ENCODE measurements around the gene IQSEC3.
"Not testable (repeated sequence)": the region's sequence is repeated elsewhere in the genome, so short reads cannot be mapped to it uniquely, and the experiment has no call there.

Gene IQSEC3

DNA sequence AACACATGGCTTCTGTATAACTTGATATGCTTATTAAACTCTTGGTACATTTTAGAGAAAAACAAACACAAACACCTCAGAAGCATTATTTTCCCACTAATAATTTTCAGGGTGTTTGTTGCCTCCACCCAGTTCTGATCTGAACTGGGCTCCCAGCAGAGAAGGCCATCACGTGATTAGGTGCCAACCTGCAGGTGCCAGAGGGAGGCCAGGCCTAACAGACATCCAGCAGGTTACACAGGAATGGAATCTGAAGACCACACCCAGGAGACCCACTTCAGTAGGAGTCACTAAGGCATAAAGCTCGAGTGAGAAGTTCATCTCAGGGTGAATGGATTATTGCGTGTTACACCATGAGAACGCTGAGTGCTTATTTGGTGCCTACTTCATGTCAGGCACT lies 138.5 kb downstream of the IQSEC3 start:
- no peak for DNase-seq

DNA sequence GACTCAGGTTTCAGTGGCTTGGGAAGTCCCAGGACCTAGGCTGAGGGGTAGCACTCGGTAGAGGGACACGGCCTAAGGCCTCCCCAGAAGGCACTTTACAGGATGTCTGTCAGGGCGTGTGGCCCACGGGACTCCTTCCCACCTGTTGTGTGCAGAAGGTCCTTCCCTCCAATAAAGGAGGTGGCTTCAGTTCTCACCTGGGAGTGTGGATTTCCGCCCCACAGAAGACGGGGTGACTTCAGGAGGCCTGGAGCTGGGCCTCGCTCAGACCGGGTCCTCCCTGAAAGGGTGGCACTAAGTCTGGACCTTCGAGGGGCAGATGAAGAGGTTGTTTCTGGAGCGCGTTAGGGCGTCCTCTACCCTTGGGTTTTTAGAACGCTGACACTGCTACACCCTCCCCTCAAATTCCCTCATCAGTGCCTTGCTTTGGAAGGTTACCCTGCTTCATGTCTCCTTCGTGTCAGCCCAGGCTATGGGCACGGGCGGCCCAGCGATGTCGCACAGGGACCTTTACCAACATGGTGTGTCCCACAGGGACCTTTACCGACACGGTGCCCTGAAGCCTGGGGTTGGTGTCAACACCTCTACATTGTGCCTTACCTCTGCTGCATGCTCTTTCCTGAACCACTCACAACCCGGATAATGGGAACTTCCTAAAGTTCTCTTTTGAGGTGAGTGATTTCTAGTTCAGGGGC lies 140.3 kb downstream of the IQSEC3 start:
- no peak for DNase-seq

DNA sequence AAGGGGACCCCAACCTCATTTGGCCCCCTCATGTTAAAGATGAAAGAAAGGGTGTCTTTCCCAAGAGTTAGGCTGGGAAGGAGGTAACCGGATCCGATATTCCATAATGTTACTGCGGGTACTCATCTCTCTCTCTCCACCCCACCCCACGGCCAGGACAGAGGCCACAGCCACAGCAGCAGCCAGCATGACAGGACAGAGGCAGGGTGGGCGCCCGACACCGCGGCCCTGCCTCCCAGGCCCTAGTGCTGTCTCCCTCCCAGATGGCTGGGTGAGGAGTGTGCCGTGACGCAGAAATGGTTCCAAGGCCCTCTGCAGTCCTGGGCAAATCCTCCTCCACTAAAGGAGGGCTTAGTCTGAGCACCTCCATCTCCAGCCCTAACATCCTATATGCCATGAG lies 141.2 kb downstream of the IQSEC3 start:
- no peak for DNase-seq

DNA sequence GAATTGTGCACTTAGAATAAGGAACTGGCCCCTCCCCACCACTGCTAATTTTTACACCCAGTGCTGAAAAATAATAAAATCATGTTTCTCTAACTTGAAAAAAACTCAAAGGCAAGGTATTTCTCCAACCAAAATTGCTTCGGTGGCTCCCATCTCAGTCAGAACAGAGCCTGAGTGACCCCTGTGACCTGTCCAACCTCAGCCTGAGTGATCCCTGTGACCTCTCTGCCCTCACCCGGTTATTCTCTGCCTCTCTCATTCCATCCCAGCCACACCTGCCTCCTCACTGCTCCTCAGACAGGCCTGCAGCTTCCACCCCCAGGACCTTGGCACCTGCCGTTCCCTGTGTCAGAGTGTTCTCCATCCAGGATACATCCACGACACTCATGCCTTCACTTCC lies 142.2 kb downstream of the IQSEC3 start:
- no peak for DNase-seq

DNA sequence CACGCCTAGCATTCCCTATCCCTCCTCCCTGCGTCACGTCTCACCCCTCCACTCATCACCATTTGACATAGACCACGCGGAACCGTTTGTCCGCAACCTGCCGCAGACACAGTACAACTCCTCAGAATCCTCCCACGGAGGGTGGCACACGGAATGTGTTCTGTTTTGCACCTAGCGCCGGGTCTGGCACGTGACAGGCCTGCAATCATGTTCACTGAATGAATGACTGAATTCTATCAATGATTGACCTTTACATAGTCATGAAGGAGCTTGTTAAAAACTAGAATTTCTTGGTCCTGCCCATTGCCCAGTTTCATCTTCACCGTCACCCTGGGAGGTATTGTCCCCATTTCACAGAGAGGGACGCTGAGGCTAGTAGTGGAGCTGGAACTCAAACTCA lies 142.7 kb downstream of the IQSEC3 start:
- DNase-seq = no peak

DNA sequence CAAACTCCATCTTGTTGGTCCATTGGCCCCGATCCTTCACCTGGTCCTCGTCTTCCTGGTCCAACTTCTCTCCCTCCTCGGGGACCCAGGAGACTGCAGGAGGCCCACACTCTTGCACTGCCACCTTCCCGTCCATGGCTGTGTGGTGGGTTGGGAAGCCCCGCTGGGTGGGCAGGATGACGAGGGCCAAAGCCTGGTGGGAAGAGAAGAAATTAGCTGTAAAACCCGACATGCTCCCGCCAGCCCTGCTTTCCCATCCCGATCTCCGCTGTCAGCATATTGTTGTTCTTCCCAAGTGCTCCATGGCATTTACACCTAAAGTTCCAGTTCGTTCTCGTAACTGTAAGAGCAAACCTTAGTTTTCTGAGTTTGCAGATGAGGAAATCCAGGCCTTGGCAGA lies 143.3 kb downstream of the IQSEC3 start:
- no peak for DNase-seq

DNA sequence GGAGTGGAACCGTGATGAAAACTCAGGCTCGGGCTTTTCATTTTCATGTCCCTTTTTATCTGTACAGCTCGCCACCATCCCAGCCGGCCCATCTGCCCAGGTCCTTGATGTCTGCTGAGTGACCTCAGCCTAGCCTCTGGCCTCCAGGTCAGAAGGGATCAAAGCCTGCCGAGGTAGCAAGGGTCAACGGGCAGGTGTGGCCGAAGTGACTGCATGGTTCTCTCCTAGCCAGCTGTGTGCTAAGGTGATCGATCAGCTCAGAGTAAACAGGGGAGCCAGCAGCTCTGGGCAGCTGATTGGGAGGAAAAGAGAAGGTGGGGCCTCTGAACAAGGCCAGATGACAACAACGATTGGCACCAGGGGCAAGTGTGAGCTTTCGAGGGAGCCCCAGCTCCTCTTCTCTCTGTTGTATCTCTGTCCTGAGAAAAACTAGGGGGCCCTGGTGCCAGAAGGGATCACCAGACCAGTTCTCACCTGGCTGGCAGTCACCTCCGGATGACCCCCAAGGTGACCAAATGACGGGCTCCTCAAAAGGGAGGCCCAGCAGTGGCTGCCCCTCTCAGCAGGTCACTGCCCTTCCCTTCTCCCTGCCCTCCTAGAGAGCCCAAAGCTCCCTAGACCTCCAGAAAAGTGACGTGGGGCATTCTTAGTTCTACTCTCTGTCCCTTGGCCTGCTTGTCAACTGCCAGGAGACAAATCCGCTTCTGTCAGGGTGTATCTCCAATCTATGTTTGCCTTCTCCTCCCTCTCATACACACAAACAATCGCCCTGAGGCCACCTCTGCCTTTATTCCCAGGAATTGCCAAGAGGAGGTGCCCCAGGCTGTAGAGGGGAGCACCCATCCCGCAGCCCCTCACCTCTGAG lies 143.9 kb downstream of the IQSEC3 start:
- no peak for DNase-seq

DNA sequence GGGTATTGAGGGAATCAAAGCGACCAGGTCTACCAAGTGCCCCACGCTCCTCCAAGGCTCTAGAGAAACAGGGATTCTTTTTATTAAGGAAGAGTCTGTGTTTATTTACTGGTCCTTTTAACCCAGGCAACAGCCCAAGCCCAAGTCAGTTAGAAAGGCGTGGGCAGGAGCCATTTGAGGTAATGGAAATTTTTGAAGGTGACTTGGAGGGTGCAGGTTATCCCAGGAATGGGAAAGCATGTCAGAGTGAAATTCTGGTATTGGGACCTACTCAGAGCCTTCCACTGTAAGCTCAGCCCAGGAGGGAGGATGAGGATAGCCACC lies 144.5 kb downstream of the IQSEC3 start:
- DNase-seq = no peak

DNA sequence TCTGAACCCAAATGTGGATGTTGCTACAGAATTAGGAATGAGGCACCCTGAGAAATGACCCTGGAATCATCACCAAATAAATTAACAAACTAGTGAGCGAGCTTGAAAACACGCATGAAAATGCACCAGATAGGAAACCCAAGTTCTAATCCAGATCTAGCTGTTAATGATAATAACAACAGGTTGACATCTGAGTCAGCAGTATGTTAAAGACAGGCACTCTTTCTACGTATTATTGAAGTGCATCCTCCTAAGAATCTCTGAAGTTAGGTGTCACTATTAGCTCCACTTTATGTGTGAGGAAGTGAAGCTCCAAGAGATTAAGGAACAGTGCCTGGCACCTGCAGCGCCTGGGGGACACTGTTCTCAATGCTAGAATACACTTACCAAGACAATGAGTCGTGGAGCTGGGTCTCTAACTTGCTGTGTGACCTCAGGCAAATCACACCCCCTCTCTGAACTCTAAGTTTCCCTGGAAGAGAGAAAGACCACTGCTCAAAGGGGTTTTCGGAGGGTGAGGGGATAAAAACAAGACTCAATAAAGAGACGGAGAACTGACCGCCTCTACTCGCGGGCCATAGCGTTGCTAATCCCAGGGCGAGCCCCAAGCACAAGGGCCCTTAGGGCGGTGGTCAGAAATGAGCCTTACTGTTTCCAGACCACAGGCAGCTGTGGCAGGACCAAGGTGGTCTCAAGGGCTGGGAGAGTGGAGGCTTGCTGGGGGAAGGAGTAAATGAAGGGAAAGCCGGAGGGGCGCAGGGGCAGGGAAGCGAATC lies 145.3 kb downstream of the IQSEC3 start:
- DNase-seq = no peak

DNA sequence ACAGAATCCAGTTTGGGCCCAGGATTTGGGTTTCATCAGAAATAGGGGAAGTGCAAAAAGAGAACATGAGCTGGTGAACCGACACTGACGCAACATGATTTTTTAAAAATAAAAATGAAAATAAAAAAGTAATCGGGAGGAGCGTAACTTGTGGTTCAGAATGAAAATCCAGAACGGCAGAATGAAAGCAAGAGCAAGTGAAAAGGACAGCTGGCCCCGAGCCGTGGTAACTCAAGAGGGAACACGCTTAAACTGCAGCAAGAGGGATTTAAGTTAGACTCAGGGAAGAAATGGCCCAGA lies 145.8 kb downstream of the IQSEC3 start:
- no peak for DNase-seq

DNA sequence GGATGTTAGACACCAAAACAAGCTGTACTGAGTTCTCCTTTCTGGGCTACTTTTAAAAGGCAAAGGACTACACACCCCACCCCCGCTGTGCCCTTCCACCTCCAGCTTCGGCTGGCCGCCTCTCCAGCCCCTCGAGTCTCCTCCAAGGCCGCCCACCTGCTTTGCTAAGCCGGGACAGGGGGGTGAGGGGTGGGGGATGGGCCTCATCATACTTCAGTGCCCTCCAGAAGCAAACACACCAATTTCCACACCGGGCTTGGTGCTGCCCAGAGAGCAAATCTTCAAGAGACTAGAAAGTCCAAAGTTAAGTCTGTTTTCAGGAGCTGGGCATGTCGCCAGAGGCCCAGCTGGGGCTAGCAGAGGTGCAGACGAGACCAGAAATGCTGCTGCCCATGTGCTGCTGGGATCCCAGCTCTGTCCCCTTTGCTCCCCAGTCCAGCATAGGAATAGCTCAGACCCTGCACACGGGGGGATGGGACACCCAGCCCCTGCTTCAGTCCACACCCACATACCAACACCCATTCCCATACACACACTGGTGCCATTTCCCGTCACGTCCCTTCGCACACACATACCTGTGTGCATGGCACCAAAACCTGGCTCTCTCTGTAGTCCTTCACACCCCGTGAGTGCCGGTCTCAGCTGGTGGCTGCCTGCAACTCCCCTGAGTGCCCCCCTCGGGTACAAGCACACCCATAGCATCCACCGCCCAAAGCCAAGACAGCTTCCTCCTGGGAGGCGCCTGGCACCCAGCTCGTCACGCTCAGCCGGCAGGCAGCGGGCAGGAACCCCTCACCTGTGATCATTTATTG lies 146.4 kb downstream of the IQSEC3 start:
- no peak for DNase-seq

DNA sequence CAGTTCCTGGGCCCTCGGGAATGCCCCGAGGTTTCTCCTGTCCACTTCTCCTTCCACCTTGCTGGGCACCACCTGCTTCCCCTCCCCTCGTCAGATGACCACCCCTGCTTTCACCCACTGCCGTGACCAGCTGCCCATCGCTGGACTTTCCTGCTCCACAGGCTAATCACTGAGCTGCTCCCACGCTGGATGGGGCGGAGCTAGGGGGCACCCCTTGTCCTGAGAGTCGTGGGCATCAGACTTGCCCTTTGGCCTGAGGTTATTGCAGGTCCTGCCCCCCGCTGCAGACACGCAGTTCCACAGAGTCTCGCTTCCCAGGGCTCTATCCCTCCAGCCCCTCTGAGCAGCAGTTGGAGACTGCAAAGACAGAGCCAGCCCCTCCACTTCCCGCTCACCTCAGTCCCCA lies 147.0 kb downstream of the IQSEC3 start:
- no peak for DNase-seq

DNA sequence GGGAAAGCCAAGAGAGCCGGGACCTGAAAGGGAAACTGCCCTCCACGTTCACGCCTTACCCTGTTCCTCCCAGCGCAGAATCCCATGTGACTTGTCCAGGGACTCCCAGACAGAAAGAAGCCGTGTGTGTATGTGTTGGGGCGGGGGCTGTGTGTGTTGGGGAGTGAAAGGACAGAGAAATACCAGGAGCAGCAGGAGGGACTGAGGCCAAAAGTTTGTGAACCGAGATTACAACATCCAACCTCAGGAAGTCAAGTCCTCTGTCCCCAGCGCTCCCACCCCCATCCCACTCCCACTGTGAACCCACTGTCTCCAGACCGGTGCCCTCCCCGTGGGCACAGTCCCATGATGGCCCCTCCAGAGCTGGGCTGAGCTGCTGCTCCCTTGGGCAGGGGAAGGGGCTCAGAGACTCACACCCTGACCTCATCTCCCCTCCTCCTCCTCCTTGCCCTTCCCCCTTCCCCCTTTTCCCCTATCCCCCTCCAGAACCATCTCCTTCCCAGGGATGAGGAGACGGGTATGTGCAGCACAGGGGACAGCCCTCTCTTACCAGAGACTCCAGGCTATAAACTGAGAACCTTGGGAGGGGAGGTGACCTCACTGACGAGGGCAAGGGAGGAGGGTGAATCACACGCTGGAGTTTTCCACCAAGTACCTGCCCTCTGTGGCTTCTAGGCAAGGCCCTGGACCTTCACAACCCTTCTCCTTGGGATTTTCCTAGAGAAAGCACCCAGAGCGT lies 147.6 kb downstream of the IQSEC3 start, which contains the start of gene SLC6A12:
Gene SLC6A12 (minus strand): TSS at position 155 of the 739 bp plus-strand sequence. CDS start 4,171 bp downstream, outside the sequence.
- DNase-seq = no peak

DNA sequence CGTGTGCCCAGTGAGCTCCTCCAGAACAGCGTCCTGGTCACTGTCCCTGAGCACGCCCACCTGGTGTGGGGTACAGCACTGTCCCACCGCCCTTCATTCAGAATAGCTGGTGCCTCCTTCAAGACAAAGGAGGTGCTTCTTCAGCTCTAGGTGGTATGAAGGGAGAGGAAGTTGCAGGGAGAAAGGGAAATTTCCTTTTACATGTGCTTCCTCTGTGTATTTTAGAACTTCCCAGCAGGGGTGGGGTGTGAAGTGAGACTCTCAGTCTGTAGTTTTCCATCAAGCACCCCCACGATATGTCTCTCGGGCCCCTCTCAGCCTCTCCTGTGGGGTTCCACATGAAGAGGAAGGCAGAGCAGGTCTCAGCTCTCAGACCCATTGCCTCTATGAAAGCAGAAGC lies 148.5 kb downstream of the IQSEC3 start:
- DNase-seq = no peak

DNA sequence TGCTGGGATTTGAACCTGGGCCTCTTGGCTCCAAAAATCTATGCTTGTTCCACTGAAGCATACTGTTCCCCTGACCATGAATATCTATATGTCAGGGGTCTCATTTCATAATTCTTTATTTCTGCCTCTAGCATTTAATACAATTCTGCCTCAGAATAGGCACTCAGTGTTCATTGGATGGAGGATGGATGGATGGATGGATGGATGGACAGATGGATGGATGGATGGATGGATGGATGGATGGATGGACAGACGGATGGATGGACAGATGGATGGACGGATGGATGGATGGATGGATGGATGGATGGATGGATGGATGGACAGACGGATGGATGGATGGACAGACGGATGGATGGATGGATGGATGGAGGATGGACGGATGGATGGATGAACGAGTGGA lies 150.5 kb downstream of the IQSEC3 start:
- DNase-seq = not testable (repeated sequence)

DNA sequence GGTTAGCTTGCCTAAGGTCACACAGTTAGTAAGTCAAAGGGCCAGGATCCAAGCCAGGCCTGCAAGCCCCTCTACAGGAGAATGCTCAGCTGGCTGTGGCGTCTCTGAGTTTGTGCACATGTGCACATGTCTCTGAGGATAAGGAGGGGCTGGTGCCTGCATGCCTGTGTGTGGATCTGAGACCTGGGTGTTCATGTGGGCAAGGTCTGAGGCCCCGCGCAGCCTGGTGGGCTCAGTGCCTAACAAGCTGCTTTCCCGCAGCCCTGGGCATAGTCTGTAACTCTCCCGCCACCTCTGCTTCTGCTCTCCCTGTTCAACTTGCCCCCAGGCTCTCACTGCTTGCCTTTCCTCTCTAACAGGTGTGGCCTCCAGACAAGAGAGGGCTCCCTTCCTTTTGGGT lies 151.7 kb downstream of the IQSEC3 start:
- no peak for DNase-seq

DNA sequence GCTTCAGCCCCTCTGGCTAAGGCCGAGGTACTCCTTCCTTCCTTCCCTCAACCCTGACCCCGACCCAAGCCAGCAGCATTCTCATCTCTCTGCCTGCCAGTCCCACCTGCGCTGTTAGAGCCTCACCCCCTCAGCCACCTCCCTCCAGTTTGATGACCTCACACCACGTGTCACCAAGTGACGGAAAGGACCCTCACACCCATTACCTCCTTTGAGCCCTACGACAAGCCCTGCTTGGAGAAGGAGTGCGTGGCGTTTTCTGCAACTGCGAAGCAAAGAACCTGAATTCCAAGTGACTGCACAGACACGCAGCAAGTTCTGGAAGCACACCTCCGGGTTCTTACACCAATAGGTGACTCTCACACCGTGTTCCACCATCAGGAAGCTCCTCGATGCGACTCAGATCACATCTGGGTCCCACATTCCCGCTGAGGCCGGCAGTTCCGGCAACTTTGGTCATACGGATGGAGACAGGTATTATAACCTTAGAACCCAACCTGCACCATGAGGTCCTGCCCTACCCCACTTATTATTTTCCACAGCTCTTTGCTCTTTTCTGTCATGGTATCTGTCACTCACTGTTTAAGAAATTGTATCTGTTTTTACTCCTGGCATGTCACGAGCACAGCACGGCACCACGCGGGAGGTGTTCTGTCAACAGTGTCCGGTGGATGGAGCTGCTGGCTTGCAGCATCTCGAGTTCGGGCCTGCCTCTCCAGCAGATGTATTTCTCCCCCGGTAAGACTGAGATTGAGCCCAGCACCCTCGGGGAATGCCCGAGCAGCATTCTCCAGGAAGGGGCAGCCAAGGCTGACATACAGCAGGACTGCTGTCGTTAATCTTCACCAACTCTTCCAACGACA lies 152.4 kb downstream of the IQSEC3 start:
- DNase-seq = no peak

DNA sequence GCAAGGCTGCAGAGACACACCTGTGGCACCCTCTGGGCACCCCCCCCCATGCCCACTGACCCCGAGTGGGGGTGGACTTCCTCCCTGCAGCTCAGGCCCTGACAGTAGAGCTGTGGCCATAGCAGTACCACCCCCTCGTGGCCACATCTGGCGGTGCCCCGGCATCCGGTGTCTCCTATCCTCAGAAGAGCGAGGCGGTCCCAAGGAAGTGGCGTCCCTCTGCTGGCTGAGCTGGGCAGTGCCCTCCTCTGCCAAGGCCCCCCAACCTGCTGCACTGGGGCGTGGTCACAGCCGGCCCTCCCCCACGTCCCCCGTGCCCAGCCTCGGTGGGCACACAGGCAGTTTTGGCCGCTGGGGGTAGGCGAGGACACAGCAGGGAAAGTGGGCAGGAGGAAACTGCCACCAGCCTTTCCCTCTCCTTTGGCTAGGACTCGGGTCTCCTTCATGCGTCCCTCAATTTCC lies 153.4 kb downstream of the IQSEC3 start:
- peak; percentile 46 for DNase-seq

DNA sequence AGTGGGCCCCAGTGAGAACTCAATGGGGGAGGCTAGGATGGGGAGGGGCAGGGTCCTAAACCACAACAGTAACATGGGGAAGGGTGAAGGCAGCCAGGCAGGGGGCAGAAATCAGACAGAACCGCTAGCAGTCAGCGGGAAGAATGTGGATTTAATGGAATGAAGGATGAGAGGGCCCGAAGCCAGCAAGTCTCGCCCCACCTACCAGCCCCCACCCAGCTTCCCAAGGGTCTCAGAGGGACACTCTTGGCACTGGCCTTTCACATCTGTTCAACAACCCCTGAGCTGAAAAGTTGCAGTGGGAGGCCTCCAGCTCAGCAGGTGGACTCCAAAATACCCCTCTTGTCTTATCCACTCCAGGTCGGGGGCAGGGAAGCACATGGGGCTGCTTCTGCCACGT lies 153.9 kb downstream of the IQSEC3 start:
- DNase-seq = no peak

DNA sequence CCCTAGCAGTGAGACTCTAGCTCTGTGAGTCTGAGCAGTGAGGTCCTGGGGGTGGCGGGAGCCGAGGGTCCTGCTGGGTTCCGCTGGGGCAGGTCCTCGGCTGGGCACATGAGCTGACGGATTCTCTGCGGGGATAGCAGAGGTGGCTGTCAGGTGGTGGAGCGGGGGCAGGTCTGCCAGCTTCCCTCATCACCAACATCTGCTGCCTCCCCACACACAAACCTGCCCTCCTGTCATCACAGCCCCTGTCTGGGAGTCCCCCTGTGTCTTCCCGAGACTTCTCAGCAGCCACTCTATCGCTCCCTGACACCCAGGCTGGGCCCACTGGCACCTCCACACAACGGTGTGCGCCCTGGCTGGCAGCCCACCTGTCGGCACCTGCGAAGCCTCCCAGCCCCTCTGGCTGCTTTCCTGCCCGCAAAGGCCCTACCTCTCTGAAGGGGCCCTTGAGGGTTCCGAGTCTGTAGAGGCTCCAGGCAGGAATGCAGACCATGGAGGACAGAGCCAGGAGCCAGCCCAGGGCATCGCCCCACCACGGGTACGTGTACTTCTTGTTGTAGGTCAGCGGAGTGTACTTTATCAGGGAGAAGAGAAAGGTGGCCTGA lies 154.5 kb downstream of the IQSEC3 start:
- no peak for DNase-seq

DNA sequence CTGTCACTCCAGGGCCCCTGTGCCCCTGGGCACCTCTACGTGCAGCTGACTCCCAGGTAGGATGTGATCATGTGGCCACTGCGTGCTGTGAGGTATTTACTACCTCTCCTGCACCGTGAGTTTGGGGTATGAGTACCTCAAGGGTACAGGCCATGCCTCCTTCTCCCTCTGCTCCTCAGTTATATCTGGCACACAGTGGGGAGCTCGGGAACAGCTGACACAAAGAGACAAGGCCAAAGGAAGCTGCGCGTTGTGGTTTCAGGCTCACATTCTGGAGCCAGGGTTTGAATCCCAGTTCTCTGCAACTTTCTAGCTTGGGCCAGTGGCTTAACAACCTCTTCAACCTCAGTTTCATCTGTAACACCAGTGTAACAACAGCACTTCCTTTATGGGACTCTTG lies 155.2 kb downstream of the IQSEC3 start:
- no peak for DNase-seq

Data from stimulated activated CD4-positive, alpha-beta T cell treated with anti-CD3 and anti-CD28 coated beads, Interleukin-4, amount 100 ng/mL, for 1 hour (primary cell).